Caco-2 (cell line): ENCODE data around the gene LIME1. TPM values are rescaled to one million over a fixed set of nuclear protein-coding genes. Genes with fewer than 3 reads are reported as not detected.

Source experiments
- BruUV-seq: library from RNA; stranded (reverse); fragments of 400-500 nt; replicated peaks from 2 replicates; lab custom pipeline; 2021; lab: Mats Ljungman, UMichigan
- CTCF ChIA-PET: fragments of 300-600 bp; sonication (Branson Sonifier 250); formaldehyde crosslinking; loops from one replicate; lab custom pipeline; 2022; ENCODE audit warnings: antibody characterized with exemption; lab: Charles Lee
- POLR2A ChIA-PET: fragments of 300-600 bp; sonication (Branson Sonifier 250); formaldehyde crosslinking; loops from one replicate; lab custom pipeline; 2022; ENCODE audit warnings: antibody characterized with exemption; lab: Charles Lee
- DNase-seq, 2 experiments: peaks; one replicate each; pipeline versions ENCODE4 v3.0.0 to v3.0.0-alpha.2; 2020 to 2022
- H3K27me3 ChIP-seq: replicated peaks from 2 replicates; pipeline ENCODE4 v1.6.0; 2011; ENCODE audit warnings: low read length; ENCODE audit not compliant: control insufficient read depth, insufficient read depth
- H3K36me3 ChIP-seq: 2 replicates; pipeline ENCODE4 v1.5.1; 2011; ENCODE audit warnings: low read length; ENCODE audit not compliant: control insufficient read depth, insufficient read depth
- H3K4me1 ChIP-seq: fragments of 250-450 bp; sonication (Bioruptor Pico); 2 replicates; pipeline ENCODE4 v1.5.1; 2020; ENCODE audit warnings: mild to moderate bottlenecking
- H3K4me3 ChIP-seq: 2 replicates; pipeline ENCODE4 v1.5.1; 2011; ENCODE audit warnings: low read depth, mild to moderate bottlenecking, control low read depth, low read length
- H3K9me3 ChIP-seq: fragments of 250-450 bp; sonication (Bioruptor Pico); 2 replicates; pipeline ENCODE4 v1.5.1; 2020; ENCODE audit warnings: mild to moderate bottlenecking, moderate library complexity
- H3K27ac Mint-ChIP-seq: one replicate; pipeline ENCODE4 v1.8.0; 2022; ENCODE audit warnings: mixed read lengths; ENCODE audit not compliant: unreplicated experiment
- H3K27me3 Mint-ChIP-seq: one replicate; pipeline ENCODE4 v1.8.0; 2022; ENCODE audit warnings: mixed read lengths; ENCODE audit not compliant: insufficient read depth, unreplicated experiment
- H3K36me3 Mint-ChIP-seq: one replicate; pipeline ENCODE4 v1.8.0; 2022; ENCODE audit warnings: mild to moderate bottlenecking, mixed read lengths; ENCODE audit not compliant: insufficient read depth, unreplicated experiment
- H3K4me1 Mint-ChIP-seq: one replicate; pipeline ENCODE4 v1.8.0; 2022; ENCODE audit warnings: low read depth, mixed read lengths; ENCODE audit not compliant: unreplicated experiment
- H3K4me3 Mint-ChIP-seq: one replicate; pipeline ENCODE4 v1.8.0; 2022; ENCODE audit warnings: mild to moderate bottlenecking, moderate library complexity, mixed read lengths; ENCODE audit not compliant: unreplicated experiment
- H3K9me3 Mint-ChIP-seq: one replicate; pipeline ENCODE4 v1.8.0; 2022; ENCODE audit warnings: mixed read lengths; ENCODE audit not compliant: unreplicated experiment
- CTCF ChIP-seq, 2 experiments: fragments of 200-600 bp in 1 of 2; IDR thresholded peaks; 1 replicate in 1 of 2; 2 replicates in 1 of 2; pipeline versions ENCODE4 v1.5.1 to v1.8.0; 2011 to 2022; ENCODE audit warnings: antibody characterized with exemption in 1 of 2, control low read depth in 1 of 2, inconsistent platforms in 1 of 2, low read depth in 1 of 2, low read length in 1 of 2, mild to moderate bottlenecking in 1 of 2, moderate library complexity in 1 of 2; ENCODE audit not compliant: insufficient read depth in 1 of 2, severe bottlenecking in 1 of 2, unreplicated experiment in 1 of 2
- intact Hi-C: fragments of 100-400 bp; cut with micrococcal nuclease; formaldehyde crosslinking; loops from one replicate; pipeline ENCODE4 v1.10.0; 2022; ENCODE audit not compliant: unreplicated experiment
- total RNA-seq: library from RNA; stranded (reverse); gene quantifications from 2 replicates; pipeline ENCODE4 v1.2.3, GENCODE V29; 2022

The LIME1 gene
- total RNA-seq, 1 experiment from 2014 or later = 18.8 TPM

- DNase-seq = no peak
- intact Hi-C loops = loop anchor here (5.0 kb wide), 1 partner anchor 153 kb away; the partner anchor contains the start of gene PTK6
- Histone ChIP-seq H3K4me1 (peaks cover 24% of the 10 kb centered on the region), H3K36me3 (no peaks in the 10 kb centered on the region; the same call in 1 of the 2 replicates), H3K4me3 (no peak overlapping the region), H3K9me3 (peaks cover 3% of the 10 kb centered on the region; the same call in 1 of the 2 replicates), H3K27me3 (no peaks in the 10 kb centered on the region)
- Mint-ChIP-seq H3K36me3 (peaks cover 91% of the 10 kb centered on the region), H3K4me3 (no peak overlapping the region), H3K9me3 (no peaks in the 10 kb centered on the region), H3K27me3 (no peaks in the 10 kb centered on the region), H3K27ac (no peak overlapping the region), H3K4me1 (no peaks in the 10 kb centered on the region)
- no peak for TF ChIP-seq CTCF (IDR thresholded peaks at IDR 0.05; ENCODE audit: insufficient read depth in 1 of 2, low read depth in 1 of 2, low read length in 1 of 2, severe bottlenecking in 1 of 2, unreplicated experiment in 1 of 2)
- BruUV-seq = no TSS peak
- POLR2A ChIA-PET = no interaction called here
- CTCF ChIA-PET = no interaction called here
These were observed 46.2 kb upstream of the LIME1 start for GRCh38 chr20:63690003-63690897.

GRCh38 chr20:63690898-63691710, 45.4 kb upstream of the LIME1 start:
- no peaks in the 10 kb centered on the region; the same call in 1 of the 2 replicates for H3K36me3 ChIP-seq
- no peaks in the 10 kb centered on the region for H3K27me3 ChIP-seq
- H3K9me3 Mint-ChIP-seq = no peaks in the 10 kb centered on the region
- peaks cover 3% of the 10 kb centered on the region; the same call in 1 of the 2 replicates for H3K9me3 ChIP-seq
- peak overlapping the region; percentile 1 for H3K27ac Mint-ChIP-seq
- peaks cover 16% of the 10 kb centered on the region for H3K4me1 ChIP-seq
- H3K36me3 Mint-ChIP-seq = peaks cover 93% of the 10 kb centered on the region
- no peak for TF ChIP-seq CTCF (IDR thresholded peaks at IDR 0.05; ENCODE audit: insufficient read depth in 1 of 2, low read depth in 1 of 2, low read length in 1 of 2, severe bottlenecking in 1 of 2, unreplicated experiment in 1 of 2)
- no peak overlapping the region for H3K4me3 Mint-ChIP-seq
- H3K4me1 Mint-ChIP-seq = no peaks in the 10 kb centered on the region
- H3K27me3 Mint-ChIP-seq = peaks cover under 1% of the 10 kb centered on the region
- BruUV-seq = no TSS peak
- no peak overlapping the region for H3K4me3 ChIP-seq
- DNase-seq = peak in 1 of 2 experiments; percentile 35
- ChIA-PET POLR2A (no interaction called here), CTCF (no interaction called here)
- intact Hi-C loops = loop anchor here (5.0 kb wide), 1 partner anchor 154 kb away; the partner anchor contains the start of gene PTK6
